Glutamatergic neuron (in vitro differentiated cells): ENCODE results near the gene HOXA10. TPM values are rescaled to one million over a fixed set of nuclear protein-coding genes. Genes with fewer than 3 reads are reported as not detected.
A peak's percentile ranks its signal among the peaks of the same experiment; 100 is the strongest.

Experiments
- DNase-seq: peaks from one replicate; pipeline ENCODE4 v3.0.0; 2022
- H3K27ac Mint-ChIP-seq: one replicate; pipeline ENCODE4 v1.8.0; 2020; ENCODE audit warnings: mild to moderate bottlenecking, mixed read lengths, inconsistent platforms; ENCODE audit not compliant: unreplicated experiment
- H3K27me3 Mint-ChIP-seq: one replicate; pipeline ENCODE4 v1.8.0; 2020; ENCODE audit warnings: mild to moderate bottlenecking, moderate library complexity, mixed read lengths, inconsistent platforms; ENCODE audit not compliant: unreplicated experiment
- H3K36me3 Mint-ChIP-seq: one replicate; pipeline ENCODE4 v1.8.0; 2020; ENCODE audit warnings: mild to moderate bottlenecking, mixed read lengths, inconsistent platforms; ENCODE audit not compliant: unreplicated experiment
- H3K4me1 Mint-ChIP-seq: one replicate; pipeline ENCODE4 v1.8.0; 2020; ENCODE audit warnings: mild to moderate bottlenecking, low read depth, mixed read lengths, inconsistent platforms; ENCODE audit not compliant: unreplicated experiment
- H3K4me3 Mint-ChIP-seq: one replicate; pipeline ENCODE4 v1.8.0; 2020; ENCODE audit warnings: mild to moderate bottlenecking, mixed read lengths, inconsistent platforms; ENCODE audit not compliant: unreplicated experiment
- H3K9me3 Mint-ChIP-seq: one replicate; pipeline ENCODE4 v1.8.0; 2020; ENCODE audit warnings: mild to moderate bottlenecking, moderate library complexity, mixed read lengths, inconsistent platforms; ENCODE audit not compliant: unreplicated experiment
- total RNA-seq: library from RNA; stranded (reverse); fragmentation: NEBNext Ultra II Directional; extraction: Animal tissue kit (Norgen Biotek cat#: 25700); gene quantifications from one replicate; pipeline ENCODE4 v1.2.1, GENCODE V29; 2021; ENCODE audit not compliant: unreplicated experiment
- TF ChIP-seq, protein P1 (sequence below): fragments of 200-600 bp; sonication (generic); IDR thresholded peaks from one replicate; pipeline ENCODE4 v1.5.0; 2021; ENCODE audit not compliant: partially characterized antibody, unreplicated experiment

Gene HOXA10
- total RNA-seq, 1 donor from 2014 or later: not detected

- Mint-ChIP-seq H3K4me1 (no peaks in the 10 kb centered on the region), H3K9me3 (peaks cover 8% of the 10 kb centered on the region), H3K27ac (no peak overlapping the region), H3K4me3 (no peak overlapping the region), H3K36me3 (no peaks in the 10 kb centered on the region), H3K27me3 (peaks cover 41% of the 10 kb centered on the region)
- DNase-seq: no peak
- TF ChIP-seq, protein P1, sequence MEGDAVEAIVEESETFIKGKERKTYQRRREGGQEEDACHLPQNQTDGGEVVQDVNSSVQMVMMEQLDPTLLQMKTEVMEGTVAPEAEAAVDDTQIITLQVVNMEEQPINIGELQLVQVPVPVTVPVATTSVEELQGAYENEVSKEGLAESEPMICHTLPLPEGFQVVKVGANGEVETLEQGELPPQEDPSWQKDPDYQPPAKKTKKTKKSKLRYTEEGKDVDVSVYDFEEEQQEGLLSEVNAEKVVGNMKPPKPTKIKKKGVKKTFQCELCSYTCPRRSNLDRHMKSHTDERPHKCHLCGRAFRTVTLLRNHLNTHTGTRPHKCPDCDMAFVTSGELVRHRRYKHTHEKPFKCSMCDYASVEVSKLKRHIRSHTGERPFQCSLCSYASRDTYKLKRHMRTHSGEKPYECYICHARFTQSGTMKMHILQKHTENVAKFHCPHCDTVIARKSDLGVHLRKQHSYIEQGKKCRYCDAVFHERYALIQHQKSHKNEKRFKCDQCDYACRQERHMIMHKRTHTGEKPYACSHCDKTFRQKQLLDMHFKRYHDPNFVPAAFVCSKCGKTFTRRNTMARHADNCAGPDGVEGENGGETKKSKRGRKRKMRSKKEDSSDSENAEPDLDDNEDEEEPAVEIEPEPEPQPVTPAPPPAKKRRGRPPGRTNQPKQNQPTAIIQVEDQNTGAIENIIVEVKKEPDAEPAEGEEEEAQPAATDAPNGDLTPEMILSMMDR: no peak
These were observed 3.7 kb upstream of the HOXA10 start for GRCh38 chr7:27177795-27178320.

- no peak overlapping the region for H3K4me3 Mint-ChIP-seq
- no peaks in the 10 kb centered on the region for H3K36me3 Mint-ChIP-seq
- peak; percentile 8 for DNase-seq
- H3K9me3 Mint-ChIP-seq: peaks cover 6% of the 10 kb centered on the region
- TF ChIP-seq, protein P1: no peak
- no peaks in the 10 kb centered on the region for H3K4me1 Mint-ChIP-seq
- no peak overlapping the region for H3K27ac Mint-ChIP-seq
- H3K27me3 Mint-ChIP-seq: peaks cover 39% of the 10 kb centered on the region
These were observed 3.1 kb upstream of the HOXA10 start for GRCh38 chr7:27176962-27177794.

DNA sequence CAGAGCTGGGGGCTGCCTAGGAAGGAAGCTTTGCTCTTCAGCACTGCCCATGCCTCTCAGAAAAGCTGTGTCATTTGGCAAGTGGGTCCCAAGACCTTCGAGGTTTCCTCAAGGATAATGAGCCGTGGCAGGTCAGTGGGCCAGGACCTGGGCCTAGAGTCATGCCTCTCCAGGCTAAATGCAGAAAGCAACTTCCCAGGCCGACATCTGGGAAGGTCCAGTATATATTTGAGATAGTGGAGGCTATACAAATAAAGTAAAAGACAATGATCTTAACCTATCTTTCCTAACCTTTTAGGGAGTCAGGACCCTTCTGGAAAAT lies 2.4 kb upstream of the HOXA10 start:
- Mint-ChIP-seq H3K27me3 (peaks cover 45% of the 10 kb centered on the region), H3K9me3 (peaks cover 8% of the 10 kb centered on the region), H3K4me1 (no peaks in the 10 kb centered on the region), H3K36me3 (no peaks in the 10 kb centered on the region), H3K27ac (no peak overlapping the region), H3K4me3 (no peak overlapping the region)
- peak; percentile 8 for DNase-seq
- TF ChIP-seq, protein P1: no peak

- H3K9me3 Mint-ChIP-seq: peaks cover 8% of the 10 kb centered on the region
- H3K36me3 Mint-ChIP-seq: peaks cover 2% of the 10 kb centered on the region
- H3K4me3 Mint-ChIP-seq: no peak overlapping the region
- H3K27me3 Mint-ChIP-seq: peaks cover 42% of the 10 kb centered on the region
- H3K4me1 Mint-ChIP-seq: no peaks in the 10 kb centered on the region
- peak; percentile 22 for DNase-seq
- TF ChIP-seq, protein P1: no peak
- no peak overlapping the region for H3K27ac Mint-ChIP-seq
These were observed 1.8 kb upstream of the HOXA10 start for GRCh38 chr7:27175626-27176523.
